ENCODE results near the gene LRP2.
A peak's percentile ranks its signal among the peaks of the same experiment; 100 is the strongest.

Gene LRP2

DNA sequence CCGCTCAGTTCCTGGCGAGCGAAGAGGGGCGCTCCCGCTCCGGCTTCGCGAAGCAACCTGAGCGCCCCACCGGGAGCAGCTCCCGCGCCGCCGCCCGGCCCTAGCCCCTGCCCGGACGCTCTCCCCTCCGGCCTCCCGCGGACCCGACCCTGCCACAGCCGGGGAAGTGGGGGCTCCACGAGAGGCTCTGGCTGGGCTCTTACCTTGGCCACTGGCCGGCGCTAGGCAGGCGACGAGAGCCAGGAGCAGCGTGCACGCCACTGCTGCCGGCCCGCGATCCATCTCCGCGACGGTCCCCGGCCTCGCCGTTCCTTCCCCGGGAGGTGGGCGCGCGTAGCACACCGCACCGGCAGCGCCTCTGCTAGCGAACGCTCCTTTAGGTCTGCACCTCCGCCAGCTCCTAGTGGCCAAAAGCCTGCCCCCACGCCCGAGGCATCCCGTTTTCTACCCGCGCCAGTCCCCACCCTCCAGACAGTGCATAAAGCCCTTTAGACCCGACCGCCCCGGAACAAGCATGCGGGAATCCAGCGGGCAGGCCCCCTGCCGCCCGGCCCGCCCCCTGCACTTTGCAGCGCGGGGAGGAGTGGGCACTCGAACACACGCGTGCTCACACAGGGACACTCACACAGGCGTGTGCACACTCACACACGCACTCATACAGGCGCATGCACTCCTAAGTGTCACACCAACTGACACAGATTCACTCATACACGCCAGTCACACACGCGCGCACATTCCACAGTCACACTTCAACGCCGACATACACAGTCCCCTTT lies at the start of gene LRP2 (continued):
- TF ChIP-seq, protein P1, sequence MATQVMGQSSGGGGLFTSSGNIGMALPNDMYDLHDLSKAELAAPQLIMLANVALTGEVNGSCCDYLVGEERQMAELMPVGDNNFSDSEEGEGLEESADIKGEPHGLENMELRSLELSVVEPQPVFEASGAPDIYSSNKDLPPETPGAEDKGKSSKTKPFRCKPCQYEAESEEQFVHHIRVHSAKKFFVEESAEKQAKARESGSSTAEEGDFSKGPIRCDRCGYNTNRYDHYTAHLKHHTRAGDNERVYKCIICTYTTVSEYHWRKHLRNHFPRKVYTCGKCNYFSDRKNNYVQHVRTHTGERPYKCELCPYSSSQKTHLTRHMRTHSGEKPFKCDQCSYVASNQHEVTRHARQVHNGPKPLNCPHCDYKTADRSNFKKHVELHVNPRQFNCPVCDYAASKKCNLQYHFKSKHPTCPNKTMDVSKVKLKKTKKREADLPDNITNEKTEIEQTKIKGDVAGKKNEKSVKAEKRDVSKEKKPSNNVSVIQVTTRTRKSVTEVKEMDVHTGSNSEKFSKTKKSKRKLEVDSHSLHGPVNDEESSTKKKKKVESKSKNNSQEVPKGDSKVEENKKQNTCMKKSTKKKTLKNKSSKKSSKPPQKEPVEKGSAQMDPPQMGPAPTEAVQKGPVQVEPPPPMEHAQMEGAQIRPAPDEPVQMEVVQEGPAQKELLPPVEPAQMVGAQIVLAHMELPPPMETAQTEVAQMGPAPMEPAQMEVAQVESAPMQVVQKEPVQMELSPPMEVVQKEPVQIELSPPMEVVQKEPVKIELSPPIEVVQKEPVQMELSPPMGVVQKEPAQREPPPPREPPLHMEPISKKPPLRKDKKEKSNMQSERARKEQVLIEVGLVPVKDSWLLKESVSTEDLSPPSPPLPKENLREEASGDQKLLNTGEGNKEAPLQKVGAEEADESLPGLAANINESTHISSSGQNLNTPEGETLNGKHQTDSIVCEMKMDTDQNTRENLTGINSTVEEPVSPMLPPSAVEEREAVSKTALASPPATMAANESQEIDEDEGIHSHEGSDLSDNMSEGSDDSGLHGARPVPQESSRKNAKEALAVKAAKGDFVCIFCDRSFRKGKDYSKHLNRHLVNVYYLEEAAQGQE (tag by site-specific recombination; IDR thresholded peaks at IDR 0.05) = no peak
- TF ChIP-seq, protein P2, sequence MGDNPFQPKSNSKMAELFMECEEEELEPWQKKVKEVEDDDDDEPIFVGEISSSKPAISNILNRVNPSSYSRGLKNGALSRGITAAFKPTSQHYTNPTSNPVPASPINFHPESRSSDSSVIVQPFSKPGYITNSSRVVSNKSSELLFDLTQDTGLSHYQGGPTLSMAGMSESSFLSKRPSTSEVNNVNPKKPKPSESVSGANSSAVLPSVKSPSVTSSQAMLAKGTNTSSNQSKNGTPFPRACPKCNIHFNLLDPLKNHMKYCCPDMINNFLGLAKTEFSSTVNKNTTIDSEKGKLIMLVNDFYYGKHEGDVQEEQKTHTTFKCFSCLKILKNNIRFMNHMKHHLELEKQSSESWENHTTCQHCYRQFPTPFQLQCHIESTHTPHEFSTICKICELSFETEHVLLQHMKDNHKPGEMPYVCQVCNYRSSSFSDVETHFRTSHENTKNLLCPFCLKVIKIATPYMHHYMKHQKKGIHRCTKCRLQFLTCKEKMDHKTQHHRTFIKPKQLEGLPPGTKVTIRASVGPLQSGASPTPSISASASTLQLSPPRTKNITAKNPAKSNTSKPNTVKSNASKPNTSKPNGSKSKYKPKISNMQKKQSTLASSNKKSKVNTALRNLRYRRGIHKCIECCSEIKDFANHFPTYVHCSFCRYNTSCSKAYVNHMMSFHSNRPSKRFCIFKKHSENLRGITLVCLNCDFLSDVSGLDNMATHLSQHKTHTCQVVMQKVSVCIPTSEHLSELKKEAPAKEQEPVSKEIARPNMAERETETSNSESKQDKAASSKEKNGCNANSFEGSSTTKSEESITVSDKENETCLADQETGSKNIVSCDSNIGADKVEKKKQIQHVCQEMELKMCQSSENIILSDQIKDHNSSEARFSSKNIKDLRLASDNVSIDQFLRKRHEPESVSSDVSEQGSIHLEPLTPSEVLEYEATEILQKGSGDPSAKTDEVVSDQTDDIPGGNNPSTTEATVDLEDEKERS (tag by site-specific recombination; IDR thresholded peaks at IDR 0.05) = no peak
- peak; percentile 58 for TF ChIP-seq ZNF341 (tag by site-specific recombination; IDR thresholded peaks at IDR 0.05; ENCODE audit: low read depth)
- TF ChIP-seq ZBTB8A (tag by site-specific recombination; IDR thresholded peaks at IDR 0.05) = peak; percentile 36
- TF ChIP-seq SETDB1 (IDR thresholded peaks at IDR 0.05; ENCODE audit: insufficient read length, low read length) = no peak
- TF ChIP-seq, protein P3, sequence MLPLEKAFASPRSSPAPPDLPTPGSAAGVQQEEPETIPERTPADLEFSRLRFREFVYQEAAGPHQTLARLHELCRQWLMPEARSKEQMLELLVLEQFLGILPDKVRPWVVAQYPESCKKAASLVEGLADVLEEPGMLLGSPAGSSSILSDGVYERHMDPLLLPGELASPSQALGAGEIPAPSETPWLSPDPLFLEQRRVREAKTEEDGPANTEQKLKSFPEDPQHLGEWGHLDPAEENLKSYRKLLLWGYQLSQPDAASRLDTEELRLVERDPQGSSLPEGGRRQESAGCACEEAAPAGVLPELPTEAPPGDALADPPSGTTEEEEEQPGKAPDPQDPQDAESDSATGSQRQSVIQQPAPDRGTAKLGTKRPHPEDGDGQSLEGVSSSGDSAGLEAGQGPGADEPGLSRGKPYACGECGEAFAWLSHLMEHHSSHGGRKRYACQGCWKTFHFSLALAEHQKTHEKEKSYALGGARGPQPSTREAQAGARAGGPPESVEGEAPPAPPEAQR (tag by site-specific recombination; IDR thresholded peaks at IDR 0.05) = no peak
- TF ChIP-seq, protein P4, sequence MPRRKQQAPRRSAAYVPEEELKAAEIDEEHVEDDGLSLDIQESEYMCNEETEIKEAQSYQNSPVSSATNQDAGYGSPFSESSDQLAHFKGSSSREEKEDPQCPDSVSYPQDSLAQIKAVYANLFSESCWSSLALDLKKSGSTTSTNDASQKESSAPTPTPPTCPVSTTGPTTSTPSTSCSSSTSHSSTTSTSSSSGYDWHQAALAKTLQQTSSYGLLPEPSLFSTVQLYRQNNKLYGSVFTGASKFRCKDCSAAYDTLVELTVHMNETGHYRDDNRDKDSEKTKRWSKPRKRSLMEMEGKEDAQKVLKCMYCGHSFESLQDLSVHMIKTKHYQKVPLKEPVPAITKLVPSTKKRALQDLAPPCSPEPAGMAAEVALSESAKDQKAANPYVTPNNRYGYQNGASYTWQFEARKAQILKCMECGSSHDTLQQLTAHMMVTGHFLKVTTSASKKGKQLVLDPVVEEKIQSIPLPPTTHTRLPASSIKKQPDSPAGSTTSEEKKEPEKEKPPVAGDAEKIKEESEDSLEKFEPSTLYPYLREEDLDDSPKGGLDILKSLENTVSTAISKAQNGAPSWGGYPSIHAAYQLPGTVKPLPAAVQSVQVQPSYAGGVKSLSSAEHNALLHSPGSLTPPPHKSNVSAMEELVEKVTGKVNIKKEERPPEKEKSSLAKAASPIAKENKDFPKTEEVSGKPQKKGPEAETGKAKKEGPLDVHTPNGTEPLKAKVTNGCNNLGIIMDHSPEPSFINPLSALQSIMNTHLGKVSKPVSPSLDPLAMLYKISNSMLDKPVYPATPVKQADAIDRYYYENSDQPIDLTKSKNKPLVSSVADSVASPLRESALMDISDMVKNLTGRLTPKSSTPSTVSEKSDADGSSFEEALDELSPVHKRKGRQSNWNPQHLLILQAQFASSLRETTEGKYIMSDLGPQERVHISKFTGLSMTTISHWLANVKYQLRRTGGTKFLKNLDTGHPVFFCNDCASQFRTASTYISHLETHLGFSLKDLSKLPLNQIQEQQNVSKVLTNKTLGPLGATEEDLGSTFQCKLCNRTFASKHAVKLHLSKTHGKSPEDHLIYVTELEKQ (tag by site-specific recombination; IDR thresholded peaks at IDR 0.05; ENCODE audit: borderline replicate concordance) = 0 out of 2 replicates have a peak, but pooled peaks have one; percentile 45
- TF ChIP-seq ZNF777 (tag by site-specific recombination; IDR thresholded peaks at IDR 0.05; ENCODE audit: borderline replicate concordance) = peak; percentile 17; the same call in 1 of the 2 replicates
- no peak for TF ChIP-seq ZNF416 (tag by site-specific recombination; IDR thresholded peaks at IDR 0.05)
- TF ChIP-seq ZNF501 (tag by site-specific recombination; IDR thresholded peaks at IDR 0.05) = peak; percentile 43; the same call in 1 of the 2 replicates
- TF ChIP-seq GLIS2 (tag by site-specific recombination; IDR thresholded peaks at IDR 0.05) = peak; percentile 87
- TF ChIP-seq ZBTB21 (tag by site-specific recombination; IDR thresholded peaks at IDR 0.05) = 0 out of 2 replicates have a peak, but pooled peaks have one; percentile 10
- peak; percentile 84 for TF ChIP-seq SP3 (tag by site-specific recombination; IDR thresholded peaks at IDR 0.05)
- peak; percentile 89 for TF ChIP-seq KLF16 (tag by site-specific recombination; IDR thresholded peaks at IDR 0.05)
- peak; percentile 43; the same call in 1 of the 2 replicates for TF ChIP-seq ZNF600 (tag by site-specific recombination; IDR thresholded peaks at IDR 0.05)
- TF ChIP-seq, protein P5, sequence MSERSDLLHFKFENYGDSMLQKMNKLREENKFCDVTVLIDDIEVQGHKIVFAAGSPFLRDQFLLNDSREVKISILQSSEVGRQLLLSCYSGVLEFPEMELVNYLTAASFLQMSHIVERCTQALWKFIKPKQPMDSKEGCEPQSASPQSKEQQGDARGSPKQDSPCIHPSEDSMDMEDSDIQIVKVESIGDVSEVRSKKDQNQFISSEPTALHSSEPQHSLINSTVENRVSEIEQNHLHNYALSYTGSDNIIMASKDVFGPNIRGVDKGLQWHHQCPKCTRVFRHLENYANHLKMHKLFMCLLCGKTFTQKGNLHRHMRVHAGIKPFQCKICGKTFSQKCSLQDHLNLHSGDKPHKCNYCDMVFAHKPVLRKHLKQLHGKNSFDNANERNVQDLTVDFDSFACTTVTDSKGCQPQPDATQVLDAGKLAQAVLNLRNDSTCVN (tag by site-specific recombination; optimal IDR thresholded peaks at IDR 0.05) = peak; percentile 94
- 0 out of 2 replicates have a peak, but pooled peaks have one; percentile 32 for TF ChIP-seq ZEB2 (tag by site-specific recombination; IDR thresholded peaks at IDR 0.05)
- peak; percentile 100 for TF ChIP-seq ZBTB20 (tag by site-specific recombination; IDR thresholded peaks at IDR 0.05)
- TF ChIP-seq, protein P6, sequence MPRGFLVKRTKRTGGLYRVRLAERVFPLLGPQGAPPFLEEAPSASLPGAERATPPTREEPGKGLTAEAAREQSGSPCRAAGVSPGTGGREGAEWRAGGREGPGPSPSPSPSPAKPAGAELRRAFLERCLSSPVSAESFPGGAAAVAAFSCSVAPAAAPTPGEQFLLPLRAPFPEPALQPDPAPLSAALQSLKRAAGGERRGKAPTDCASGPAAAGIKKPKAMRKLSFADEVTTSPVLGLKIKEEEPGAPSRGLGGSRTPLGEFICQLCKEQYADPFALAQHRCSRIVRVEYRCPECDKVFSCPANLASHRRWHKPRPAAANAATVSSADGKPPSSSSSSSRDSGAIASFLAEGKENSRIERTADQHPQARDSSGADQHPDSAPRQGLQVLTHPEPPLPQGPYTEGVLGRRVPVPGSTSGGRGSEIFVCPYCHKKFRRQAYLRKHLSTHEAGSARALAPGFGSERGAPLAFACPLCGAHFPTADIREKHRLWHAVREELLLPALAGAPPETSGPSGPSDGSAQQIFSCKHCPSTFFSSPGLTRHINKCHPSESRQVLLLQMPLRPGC (tag by site-specific recombination; IDR thresholded peaks at IDR 0.05) = peak; percentile 48; the same call in 1 of the 2 replicates
- TF ChIP-seq ZSCAN23 (tag by site-specific recombination; IDR thresholded peaks at IDR 0.05) = 0 out of 2 replicates have a peak, but pooled peaks have one; percentile 22
- no peak for TF ChIP-seq MEIS1 (CRISPR knock-in tag; IDR thresholded peaks at IDR 0.05; ENCODE audit: borderline replicate concordance)
- TF ChIP-seq EGR2 (tag by site-specific recombination; IDR thresholded peaks at IDR 0.05; ENCODE audit: low read depth) = peak; percentile 62
- no peak for TF ChIP-seq BCL11A (tag by site-specific recombination; IDR thresholded peaks at IDR 0.05; ENCODE audit: low read depth)
- peak; percentile 44 for TF ChIP-seq ZNF629 (tag by site-specific recombination; IDR thresholded peaks at IDR 0.05)

Data from HEK293 (cell line).